Large intestine (tissue), 3 donors: Measurements from ENCODE around the gene LARP1B. TPM values are rescaled to one million over a fixed set of nuclear protein-coding genes. Genes with fewer than 3 reads are reported as not detected.
"Not testable (repeated sequence)": the region's sequence is repeated elsewhere in the genome, so short reads cannot be mapped to it uniquely, and the experiment has no call there.

Experiments used
- DNase-seq, 2 donors: peaks; one replicate each; pipeline versions ENCODE4 v3.0.0 to v3.0.0-alpha.2; 2013
- H3K27ac ChIP-seq: one replicate; pipeline ENCODE4 v1.5.1; 2013; ENCODE audit warnings: low read length
- H3K27me3 ChIP-seq: 2 replicates; pipeline ENCODE4 v1.6.1; 2013; ENCODE audit warnings: low read length; ENCODE audit not compliant: control insufficient read depth, insufficient read depth
- H3K36me3 ChIP-seq: 2 replicates; pipeline ENCODE4 v1.6.1; 2013; ENCODE audit warnings: low read length; ENCODE audit not compliant: control insufficient read depth, insufficient read depth
- H3K4me1 ChIP-seq: one replicate; pipeline ENCODE4 v1.6.1; 2013; ENCODE audit warnings: low read length; ENCODE audit not compliant: control insufficient read depth, insufficient read depth
- H3K4me3 ChIP-seq: one replicate; pipeline ENCODE4 v1.5.1; 2013; ENCODE audit warnings: low read length
- H3K9me3 ChIP-seq: one replicate; pipeline ENCODE4 v1.6.1; 2013; ENCODE audit warnings: mild to moderate bottlenecking, low read depth, low read length, moderate library complexity; ENCODE audit not compliant: control insufficient read depth
- WGBS: methylation state at CpG from one replicate; pipeline ENCODE4 v1.1.5; 2013; ENCODE audit warnings: low lambda C conversion rate; ENCODE audit not compliant: insufficient coverage; 5-methylcytosine and 5-hydroxymethylcytosine counted together
- polyA plus RNA-seq: library from polyadenylated mRNA; unstranded; fragments of 120-200 nt; gene quantifications from one replicate; pipeline ENCODE4 v1.2.1, GENCODE V29; 2013

The LARP1B gene
- polyA plus RNA-seq, 1 donor, result 26.0 TPM

DNA sequence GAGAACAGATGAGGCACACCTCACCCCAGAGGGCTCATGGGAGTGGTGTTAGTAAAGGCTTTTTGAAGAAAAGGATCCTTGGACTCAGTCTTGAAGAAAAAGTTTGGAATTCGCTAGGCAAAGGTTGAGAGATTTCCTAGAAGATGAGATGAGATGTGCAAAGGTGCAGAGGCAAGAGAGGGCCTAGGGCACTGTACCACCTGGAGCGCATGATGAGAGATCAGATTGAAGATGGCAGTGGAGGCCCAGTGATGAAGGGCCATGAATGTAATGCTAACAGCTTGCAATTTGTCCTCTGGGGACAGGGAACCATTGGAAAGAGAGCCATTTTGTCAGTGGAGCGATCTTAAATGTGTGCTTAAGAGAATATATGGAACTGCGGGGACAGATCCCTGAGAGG, 181.5 kb downstream of the LARP1B start:
- DNase-seq, result no peak
- Histone ChIP-seq H3K36me3 (no peaks in the 10 kb centered on the region), H3K27me3 (no peaks in the 10 kb centered on the region), H3K9me3 (no peaks in the 10 kb centered on the region), H3K4me3 (no peak overlapping the region), H3K27ac (no peak overlapping the region), H3K4me1 (no peaks in the 10 kb centered on the region)
- 100% methylated on average over 1 of the region's 4 CpGs for WGBS

GRCh38 chr4:128244379-128244778, 183.3 kb downstream of the LARP1B start:
- no peak for DNase-seq
- no peak overlapping the region for H3K27ac ChIP-seq
- no peaks in the 10 kb centered on the region for H3K27me3 ChIP-seq
- H3K36me3 ChIP-seq, result no peaks in the 10 kb centered on the region
- H3K4me1 ChIP-seq, result no peaks in the 10 kb centered on the region
- WGBS, result no CpG with 5 or more reads among the region's 2 CpGs
- no peaks in the 10 kb centered on the region for H3K9me3 ChIP-seq
- H3K4me3 ChIP-seq, result no peak overlapping the region

DNA sequence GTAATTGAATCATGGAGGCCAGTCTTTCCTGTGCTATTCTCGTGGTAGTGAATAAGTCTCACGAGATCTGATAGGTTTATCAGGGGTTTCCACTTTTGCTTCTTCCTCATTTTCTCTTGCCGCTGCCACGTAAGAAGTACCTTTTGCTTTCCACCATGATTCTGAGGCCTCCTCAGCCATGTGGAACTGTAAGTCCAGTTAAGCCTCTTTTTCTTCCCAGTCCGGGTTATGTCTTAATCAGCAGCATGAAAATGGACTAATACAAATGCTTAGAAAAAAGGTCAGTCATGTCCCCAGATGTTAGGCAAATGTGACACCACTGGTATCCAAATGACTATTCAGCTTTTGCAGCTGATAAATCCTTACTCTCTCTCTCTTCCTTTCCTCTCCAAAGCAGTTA, 184.3 kb downstream of the LARP1B start:
- H3K27me3 ChIP-seq, H3K9me3 ChIP-seq, DNase-seq, H3K27ac ChIP-seq, H3K4me1 ChIP-seq, H3K36me3 ChIP-seq, H3K4me3 ChIP-seq: not testable (repeated sequence)
- WGBS, result no CpG with 5 or more reads among the region's 5 CpGs

- Histone ChIP-seq H3K27me3 (no peaks in the 10 kb centered on the region), H3K4me3 (no peak overlapping the region), H3K9me3 (peaks cover 3% of the 10 kb centered on the region), H3K36me3 (no peaks in the 10 kb centered on the region), H3K4me1 (no peaks in the 10 kb centered on the region), H3K27ac (no peak overlapping the region)
- DNase-seq, result no peak
- no CpG with 5 or more reads among the region's 1 CpG for WGBS
These were observed 186.8 kb downstream of the LARP1B start for GRCh38 chr4:128247906-128248305.

DNA sequence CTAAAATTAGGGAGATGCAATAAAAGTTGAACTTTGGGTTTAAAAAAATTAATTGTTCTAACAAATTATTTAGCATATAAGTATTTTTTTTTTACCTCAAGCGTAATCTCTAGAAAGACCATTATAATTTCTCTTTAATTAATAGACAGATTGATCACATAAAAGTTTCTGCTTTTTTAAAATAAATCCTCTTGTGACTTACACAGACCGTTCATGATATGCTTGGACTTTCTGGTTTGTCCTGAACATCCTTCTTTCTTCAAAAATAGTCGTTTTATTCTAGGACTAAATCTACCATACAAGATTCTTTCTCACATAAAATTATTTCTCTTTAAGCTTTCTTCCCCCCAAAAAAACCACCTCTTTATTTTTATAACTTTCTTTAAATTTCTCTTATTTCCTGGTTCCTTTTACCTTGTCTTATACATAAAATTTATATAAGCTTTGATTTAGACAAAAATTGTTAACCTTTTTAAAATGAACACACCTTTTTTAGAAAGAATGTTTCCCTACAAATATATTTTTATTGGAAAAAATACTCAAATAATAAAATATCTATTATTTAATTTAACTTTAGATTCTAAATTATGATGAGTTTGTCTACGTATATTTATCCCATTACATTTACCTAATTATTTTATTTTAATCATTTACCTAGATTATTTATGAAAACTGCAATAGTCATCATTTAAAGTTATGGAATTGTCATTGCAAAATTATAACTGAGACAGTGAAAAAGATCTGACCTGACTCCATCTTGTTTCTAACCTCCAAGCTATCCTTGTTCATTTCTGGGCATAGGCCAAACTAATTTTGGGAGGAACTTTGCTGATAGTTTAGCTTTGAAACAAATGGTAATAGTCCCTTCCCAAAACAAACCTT, 188.9 kb downstream of the LARP1B start:
- 73% methylated on average over 4 of the region's 4 CpGs for WGBS

DNA sequence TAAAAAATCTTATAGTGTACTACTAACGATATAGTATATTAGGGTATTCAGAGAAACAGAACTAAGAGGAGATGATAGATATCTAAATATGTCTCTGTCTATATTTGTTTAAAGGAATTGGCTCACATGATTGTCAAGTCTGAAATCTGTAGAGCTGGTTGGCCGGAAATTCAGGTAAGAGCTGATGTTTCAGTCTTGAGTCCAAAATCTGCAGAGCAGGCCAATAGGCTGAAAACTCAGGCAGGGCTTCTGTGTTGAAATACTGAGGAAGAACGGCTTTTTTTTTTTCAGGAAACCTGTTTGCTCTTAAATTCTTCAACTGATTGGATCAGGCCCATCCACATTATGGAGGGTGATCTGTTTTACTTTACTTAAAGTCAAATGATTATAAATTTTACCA, 194.8 kb downstream of the LARP1B start:
- DNase-seq, result no peak
- 100% methylated on average over 1 of the region's 3 CpGs for whole genome bisulfite sequencing
- no peaks in the 10 kb centered on the region for H3K4me1 ChIP-seq
- no peak overlapping the region for H3K4me3 ChIP-seq
- no peaks in the 10 kb centered on the region for H3K9me3 ChIP-seq
- no peaks in the 10 kb centered on the region for H3K27me3 ChIP-seq
- no peaks in the 10 kb centered on the region for H3K36me3 ChIP-seq
- H3K27ac ChIP-seq, result no peak overlapping the region

More for the DNA sequence above, 188.9 kb downstream of the LARP1B start:
- Histone ChIP-seq H3K4me3 (no peak overlapping the region), H3K36me3 (no peaks in the 10 kb centered on the region), H3K27ac (no peak overlapping the region), H3K9me3 (peaks cover 3% of the 10 kb centered on the region), H3K27me3 (no peaks in the 10 kb centered on the region), H3K4me1 (no peaks in the 10 kb centered on the region)
- no peak for DNase-seq

- no peaks in the 10 kb centered on the region for H3K4me1 ChIP-seq
- no CpG with 5 or more reads among the region's 1 CpG for WGBS
- H3K4me3 ChIP-seq, result no peak overlapping the region
- no peak for DNase-seq
- H3K27me3 ChIP-seq, result no peaks in the 10 kb centered on the region
- no peaks in the 10 kb centered on the region for H3K9me3 ChIP-seq
- no peak overlapping the region for H3K27ac ChIP-seq
- H3K36me3 ChIP-seq, result no peaks in the 10 kb centered on the region
These were observed 195.4 kb downstream of the LARP1B start for GRCh38 chr4:128256539-128256938.

DNA sequence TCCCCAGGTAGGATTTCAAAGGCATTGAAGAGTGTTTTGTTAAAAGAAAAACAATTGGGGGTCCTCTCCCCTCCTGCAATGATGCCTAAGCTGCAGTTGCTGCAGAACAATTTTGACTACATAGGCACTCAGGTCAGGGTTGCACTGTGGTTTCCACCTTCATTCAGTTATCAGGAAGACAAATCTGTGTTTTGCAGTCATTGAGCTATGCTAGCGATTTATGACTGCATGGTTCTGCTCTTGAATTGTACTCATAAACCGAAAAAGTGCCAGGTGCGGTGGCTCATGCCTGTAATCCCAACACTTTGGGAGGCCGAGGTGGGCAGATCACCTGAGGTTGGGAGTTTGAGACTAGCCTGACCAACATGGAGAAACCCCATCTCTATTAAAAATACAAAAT, 197.1 kb downstream of the LARP1B start:
- H3K27ac ChIP-seq, H3K36me3 ChIP-seq, H3K27me3 ChIP-seq, H3K9me3 ChIP-seq, H3K4me3 ChIP-seq, H3K4me1 ChIP-seq, DNase-seq: not testable (repeated sequence)
- WGBS, result no CpG with 5 or more reads among the region's 4 CpGs

GRCh38 chr4:128259889-128260288, 198.8 kb downstream of the LARP1B start:
- H3K27ac ChIP-seq, H3K36me3 ChIP-seq, H3K27me3 ChIP-seq, H3K9me3 ChIP-seq, DNase-seq, H3K4me3 ChIP-seq, H3K4me1 ChIP-seq: not testable (repeated sequence)
- WGBS, result no CpG with 5 or more reads among the region's 5 CpGs
